Renal cortex interstitium (tissue), 11 donors: ENCODE results near the gene ARF5. TPM values are rescaled to one million over a fixed set of nuclear protein-coding genes. Genes with fewer than 3 reads are reported as not detected.

Experiments used
- DNase-seq, 11 donors: peaks; one replicate each; pipeline ENCODE4 v3.0.0-alpha.2; 2013; ENCODE audit warnings: low read depth in 9 of 11, low spot score in 4 of 11; ENCODE audit errors: extremely low read depth in 1 of 11
- polyA plus RNA-seq, 3 donors: library from polyadenylated mRNA; unstranded; fragments of 120-200 nt; gene quantifications; one replicate each; pipeline ENCODE4 v1.2.1, GENCODE V29; 2013; ENCODE audit not compliant: insufficient read length in 3 of 3

Gene ARF5
- polyA plus RNA-seq, 3 donors: 178 to 227 (median 188) TPM

GRCh38 chr7:127582361-127582760 lies 5.8 kb upstream of the ARF5 start:
- no peak for DNase-seq

DNA sequence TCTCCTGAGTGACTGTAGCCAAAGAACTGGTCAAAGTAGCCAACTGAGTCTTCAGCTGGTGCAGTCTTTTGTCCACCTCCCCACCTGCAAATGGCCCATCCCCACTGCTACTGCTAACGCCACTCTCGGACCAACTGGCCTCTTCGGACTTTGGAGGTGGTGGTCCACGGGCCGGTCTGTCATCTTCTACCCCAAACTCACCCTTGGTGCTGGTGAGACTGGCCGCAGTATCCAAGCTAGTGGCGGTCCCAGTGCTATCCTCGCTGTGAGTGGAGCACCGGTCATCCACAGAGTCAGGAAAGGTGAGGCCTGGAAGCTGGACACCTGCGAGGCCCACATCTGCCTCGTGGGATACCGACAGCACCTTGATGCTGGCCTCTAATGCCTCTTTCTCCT lies 3.6 kb upstream of the ARF5 start:
- no peak for DNase-seq

DNA sequence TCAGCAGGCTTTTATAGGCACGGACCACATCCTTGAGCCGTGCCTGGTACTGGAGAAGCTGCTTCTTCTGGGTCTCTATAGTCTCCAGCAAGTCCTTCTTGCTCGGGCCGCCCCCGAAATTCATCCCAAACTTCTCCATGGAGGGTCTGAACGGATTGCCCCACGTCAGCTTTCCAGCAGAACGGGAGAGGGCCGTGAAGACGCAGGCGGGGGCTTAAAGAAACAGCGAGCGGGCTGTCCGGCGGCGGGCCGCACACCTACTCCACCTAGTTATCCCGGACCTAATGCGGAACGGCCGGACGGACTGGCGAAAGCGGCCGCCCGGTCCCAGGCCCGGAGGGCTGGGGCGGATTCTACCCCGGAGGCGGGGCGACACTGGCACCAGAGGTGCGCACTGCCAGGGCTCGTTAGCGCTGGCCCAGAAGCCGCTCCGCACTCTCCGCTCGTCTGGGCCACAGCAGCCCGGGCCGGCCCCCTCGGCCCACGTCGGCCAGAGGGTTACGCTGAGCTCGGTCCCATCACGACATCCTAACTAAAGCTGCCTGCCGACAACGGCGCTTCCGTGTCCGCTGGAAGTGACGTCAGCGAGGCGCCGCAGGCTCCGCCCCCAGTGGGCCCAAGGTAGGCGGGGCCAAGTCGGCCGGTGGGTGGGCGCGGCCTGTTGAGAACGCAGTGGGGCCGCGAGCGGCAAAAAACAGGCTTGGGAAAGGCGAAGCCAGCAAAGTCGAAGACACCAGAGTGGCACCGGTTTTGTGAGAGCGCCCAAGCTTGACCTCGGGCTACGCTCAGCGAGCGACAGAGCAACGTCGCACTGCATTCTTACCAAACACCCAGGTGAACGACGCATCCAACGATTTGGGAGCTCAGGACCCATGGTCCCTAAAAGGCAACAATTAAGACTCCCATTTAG lies 2.9 kb upstream of the ARF5 start, which contains the start of gene GCC1:
Gene GCC1, minus strand, starts transcription at position 553 of the 910 bp plus-strand sequence. Its CDS starts 414 bp downstream, at position 139.
- peak; percentile 76 to 89 (median 85) for DNase-seq

DNA sequence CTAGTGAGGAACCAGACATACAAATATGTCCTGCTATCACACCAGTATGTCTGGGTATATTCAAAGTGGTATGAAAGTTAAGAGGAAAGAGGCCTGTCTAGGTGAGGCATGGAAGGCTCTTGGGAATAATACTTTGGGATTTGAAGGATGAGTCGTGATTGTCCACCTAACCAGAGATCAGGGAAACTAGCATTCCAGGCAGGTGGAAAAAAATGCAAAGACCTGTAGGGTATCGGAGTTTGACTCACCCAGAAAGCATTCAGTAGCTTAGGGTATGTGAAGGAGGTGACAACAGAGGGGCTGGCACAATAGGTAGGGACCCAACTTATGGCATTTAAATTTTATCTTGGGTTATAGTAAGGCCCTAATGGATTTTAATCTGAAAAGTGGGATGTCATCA lies 1.9 kb upstream of the ARF5 start:
- no peak for DNase-seq

GRCh38 chr7:127587663-127588018 lies 570 bp upstream of the ARF5 start:
- DNase-seq: no peak

DNA sequence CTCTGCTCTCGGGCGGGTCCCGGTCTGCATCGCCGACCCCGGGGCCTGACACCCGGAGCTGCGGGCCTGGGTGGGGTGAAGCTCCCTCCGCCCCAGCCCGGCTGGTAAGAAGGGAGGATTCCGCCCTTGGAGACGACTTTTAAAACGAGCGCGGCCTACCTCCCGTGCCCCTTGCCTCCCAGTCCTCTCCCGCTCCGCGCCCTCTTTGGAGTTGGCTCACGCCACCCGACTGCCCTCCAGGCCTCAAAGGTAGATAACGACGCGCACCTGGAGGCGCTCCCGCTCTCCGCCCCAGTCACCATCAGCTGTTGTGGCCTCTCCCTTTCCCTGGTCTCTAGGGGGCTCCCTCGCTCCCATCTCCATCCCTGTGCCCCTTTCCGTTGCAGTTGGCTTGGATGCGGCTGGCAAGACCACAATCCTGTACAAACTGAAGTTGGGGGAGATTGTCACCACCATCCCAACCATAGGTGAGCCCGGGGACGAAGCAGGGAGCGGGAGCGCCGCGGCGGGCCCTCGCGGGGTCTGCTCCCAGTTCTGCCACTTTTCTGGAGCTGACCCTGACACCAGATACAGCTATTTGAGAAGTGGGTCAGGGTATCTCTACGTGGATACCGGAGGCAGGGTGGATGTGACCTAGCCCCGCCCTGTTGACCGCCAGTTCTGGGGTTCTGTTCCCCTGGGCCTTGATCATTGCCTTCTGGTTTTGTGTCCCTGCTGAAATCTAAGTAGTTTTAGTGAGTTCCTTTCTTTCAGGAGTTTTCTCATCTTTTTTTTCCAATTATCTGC lies 679 bp downstream of the ARF5 start:
- DNase-seq: peak in 8 of 11 donors; percentile 36 to 62 (median 52)

DNA sequence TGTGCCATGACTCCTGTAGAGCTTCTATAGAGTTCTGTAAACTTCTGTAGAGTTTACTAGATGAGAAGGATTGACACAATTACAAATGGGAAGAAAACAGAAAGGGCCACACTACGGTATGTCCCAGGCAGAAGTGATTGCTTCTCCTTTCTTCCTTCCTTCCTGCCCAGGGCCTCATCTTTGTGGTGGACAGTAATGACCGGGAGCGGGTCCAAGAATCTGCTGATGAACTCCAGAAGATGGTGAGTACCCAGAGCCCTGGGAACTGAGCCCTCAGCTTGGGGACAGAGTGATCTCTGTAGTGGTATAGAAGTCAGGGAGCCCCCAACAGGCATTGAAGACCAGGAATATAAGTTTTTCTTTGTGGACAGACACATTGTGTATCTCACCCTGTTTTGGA lies 1.7 kb downstream of the ARF5 start:
- no peak for DNase-seq

DNA sequence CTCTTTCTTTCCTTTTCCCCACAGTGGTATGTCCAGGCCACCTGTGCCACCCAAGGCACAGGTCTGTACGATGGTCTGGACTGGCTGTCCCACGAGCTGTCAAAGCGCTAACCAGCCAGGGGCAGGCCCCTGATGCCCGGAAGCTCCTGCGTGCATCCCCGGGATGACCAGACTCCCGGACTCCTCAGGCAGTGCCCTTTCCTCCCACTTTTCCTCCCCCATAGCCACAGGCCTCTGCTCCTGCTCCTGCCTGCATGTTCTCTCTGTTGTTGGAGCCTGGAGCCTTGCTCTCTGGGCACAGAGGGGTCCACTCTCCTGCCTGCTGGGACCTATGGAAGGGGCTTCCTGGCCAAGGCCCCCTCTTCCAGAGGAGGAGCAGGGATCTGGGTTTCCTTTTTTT lies 3.0 kb downstream of the ARF5 start:
- no peak for DNase-seq

GRCh38 chr7:127591591-127591990 lies 3.4 kb downstream of the ARF5 start:
- DNase-seq: no peak

DNA sequence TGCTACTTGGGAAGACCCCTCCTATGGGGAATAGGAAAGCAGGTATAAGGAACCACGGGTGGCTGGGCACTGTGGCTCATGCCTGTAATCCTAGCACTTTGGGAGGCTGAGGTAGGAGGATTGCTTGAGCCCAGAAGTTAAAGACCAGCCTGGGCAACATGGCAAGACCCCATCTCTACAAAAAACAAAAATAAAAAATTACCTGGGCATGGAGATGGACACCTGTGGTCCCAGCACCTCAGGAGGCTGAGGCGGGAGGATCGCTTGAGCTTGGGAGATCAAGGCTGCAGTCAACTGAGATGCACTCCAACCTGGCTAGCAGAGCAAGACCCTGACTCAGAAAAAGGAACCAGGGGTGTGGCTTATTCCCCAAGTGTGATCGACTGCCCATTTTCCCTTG lies 4.3 kb downstream of the ARF5 start:
- no peak for DNase-seq

DNA sequence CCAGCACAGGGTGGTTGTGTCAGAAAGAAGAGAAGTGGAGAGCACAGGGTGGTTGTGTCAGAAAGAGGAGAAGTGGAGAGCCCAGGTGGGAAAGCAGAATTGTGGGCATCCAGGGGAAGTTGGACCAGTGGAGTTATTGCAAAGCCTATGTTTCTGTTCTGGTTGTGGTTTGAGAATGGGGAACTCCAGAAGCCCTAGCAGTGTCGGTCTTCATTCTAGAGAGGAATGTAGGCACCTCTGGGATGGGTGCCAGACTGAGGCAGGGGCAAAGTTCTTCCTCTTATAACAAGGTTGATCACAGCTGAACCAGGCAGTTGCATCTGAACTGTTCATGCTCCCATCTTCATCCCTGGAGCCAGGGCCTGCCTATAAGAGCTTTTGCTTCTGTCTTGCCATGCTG lies 6.3 kb downstream of the ARF5 start:
- no peak for DNase-seq

DNA sequence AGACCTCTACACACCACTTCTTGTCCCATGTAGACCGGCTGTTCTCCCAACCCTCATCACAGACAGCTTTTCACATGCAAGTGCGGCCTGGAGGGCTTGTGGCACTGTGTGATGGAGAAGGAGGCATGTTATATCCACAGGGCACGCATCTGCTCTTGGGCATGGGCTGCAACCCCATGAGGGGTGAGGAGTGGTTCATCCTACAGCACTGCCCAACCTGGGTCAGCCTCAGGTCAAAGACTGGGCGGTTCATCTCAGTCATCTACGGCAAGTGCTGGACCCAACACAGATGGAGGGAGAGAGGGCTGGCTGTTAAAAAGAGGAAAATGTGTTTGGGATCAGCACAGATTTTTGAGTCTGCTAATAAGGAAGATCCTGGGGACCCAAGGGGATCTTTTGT lies 7.5 kb downstream of the ARF5 start:
- no peak for DNase-seq

GRCh38 chr7:127598318-127598717 lies 10.1 kb downstream of the ARF5 start:
- DNase-seq: no peak

GRCh38 chr7:127600885-127601284 lies 12.7 kb downstream of the ARF5 start:
- no peak for DNase-seq

- no peak for DNase-seq
Measured at GRCh38 chr7:127608446-127608845, 20.2 kb downstream of the ARF5 start.

DNA sequence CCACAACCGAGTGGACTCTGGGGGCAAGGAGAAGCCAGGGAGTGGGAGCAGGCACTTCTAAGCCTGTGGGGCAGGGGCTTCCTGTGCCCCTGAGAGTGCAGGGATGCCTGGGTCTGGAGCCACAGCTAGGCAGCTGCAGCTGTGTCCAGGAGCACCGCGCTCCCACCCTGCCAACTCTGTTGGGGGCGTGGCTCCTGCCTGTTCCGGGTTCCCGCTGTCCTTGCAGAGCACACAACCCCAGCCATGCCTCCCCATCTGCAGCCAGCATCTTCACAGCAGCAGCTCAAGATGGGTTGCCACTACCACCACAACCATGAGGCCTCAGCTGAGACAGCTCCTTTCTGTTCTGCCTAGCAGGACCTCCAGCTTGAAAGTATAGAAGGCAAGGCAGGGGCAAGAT lies 21.1 kb downstream of the ARF5 start:
- no peak for DNase-seq

GRCh38 chr7:127612263-127612662 lies 24.1 kb downstream of the ARF5 start:
- DNase-seq: no peak

DNA sequence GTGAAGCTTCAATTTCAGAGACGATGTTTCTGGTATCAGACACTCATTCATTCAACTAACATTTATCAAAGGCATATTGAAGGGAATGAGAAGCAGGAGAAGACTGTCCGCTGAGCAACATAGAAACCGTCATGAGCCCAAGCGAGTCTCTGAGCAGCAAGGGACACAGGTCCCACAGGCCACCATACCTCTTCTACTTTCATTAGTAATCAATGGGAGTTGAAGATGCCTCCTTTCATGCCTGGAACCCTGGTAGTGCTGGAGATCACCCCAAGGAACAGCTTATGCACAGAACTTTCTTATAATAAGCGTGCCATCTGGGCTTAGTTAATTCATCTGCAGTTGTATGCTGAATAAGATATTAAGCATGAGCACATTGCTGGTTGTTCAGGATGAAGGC lies 28.5 kb downstream of the ARF5 start:
- no peak for DNase-seq

GRCh38 chr7:127618042-127618441 lies 29.8 kb downstream of the ARF5 start, which contains the start of gene PAX4:
TSS of gene PAX4 (minus strand) at chr7:127618142. CDS start at chr7:127615928, 2,214 bp downstream.
- no peak for DNase-seq

DNA sequence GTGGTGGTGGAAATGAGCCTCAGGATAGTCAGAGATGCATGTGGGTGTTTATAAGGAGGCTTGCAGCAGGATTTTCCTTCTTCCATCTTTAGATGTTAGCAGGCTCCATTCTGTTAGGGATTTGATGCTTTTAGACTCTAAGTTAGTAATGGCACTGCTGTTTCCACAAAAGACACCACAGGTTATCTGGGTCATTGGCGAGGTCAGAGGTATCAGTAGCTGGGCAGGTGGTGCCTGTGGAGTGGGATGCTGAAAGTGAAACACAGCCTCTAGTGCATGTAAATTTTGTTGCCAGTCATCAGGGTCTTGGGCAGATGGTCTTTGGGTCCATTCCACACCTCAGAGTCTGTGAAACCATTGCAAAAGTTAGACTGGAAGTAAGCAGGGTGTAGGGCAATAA lies 30.6 kb downstream of the ARF5 start:
- no peak for DNase-seq
